A204.1 (cell line): ENCODE measurements around the gene TRPM3.
"Not testable (repeated sequence)": the region's sequence is repeated elsewhere in the genome, so short reads cannot be mapped to it uniquely, and the experiment has no call there.

Experiments used
- FAIRE-seq: peaks from 2 replicates; lab custom pipeline; 2012; peaks lifted over from hg19 to GRCh38; lab: Jason Lieb, UNC

The TRPM3 gene

DNA sequence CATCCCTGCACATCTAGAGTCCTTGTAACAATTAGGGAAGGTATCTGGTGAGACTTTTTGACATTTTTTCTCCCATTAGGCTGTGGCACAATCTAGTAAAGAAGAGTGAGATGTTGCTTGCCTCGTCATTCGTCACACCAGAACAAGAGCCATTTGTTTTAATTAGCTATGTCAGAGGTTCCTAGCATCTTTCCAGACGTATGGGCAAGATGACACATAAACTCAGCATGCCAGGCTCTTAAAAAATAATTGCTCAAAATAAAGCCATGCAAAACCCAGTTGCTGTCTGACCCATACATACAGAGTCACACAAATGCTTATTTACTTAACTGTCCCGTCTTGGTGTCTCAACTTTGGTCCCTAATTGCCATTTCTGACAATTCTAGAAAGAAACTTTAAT lies 125.9 kb downstream of the TRPM3 start:
- FAIRE-seq = no peak

DNA sequence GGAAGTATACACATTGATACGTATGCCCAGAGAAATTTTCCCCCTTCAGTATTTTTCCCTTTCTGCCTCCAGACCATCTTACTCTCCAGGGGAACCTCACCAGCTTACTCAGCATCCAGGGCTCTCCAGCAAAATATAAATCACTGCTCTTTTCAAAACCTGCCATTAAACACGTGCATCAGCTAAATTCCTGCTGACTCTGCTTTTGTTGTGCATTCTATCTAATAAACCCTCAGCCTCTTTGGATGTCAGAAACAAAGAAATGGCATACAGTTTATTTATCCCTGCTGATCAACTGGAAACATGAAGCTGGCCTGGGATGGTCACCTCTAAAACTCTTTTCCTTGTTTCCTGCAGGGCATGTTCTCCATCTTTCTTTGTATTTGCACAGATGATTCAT lies 126.8 kb downstream of the TRPM3 start:
- FAIRE-seq = no peak

DNA sequence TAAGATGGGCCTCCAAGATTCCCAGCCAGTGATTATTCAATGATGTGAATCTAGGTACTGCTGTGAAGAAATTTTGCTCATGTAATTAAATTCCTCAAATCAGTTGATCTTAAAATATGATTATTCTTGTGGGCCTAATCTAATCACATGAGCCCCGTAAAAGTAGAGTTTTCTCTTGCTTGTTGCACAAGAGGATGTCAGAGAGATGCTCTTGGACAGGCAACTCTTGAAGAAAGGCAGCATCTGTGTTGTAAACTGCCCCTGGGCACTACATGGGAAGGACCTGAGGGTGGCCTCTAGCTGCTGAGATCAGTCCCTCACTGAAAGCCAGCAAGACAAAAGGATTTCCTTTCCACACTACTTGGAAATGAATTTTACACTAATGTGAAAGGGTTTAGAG lies 132.9 kb downstream of the TRPM3 start:
- no peak for FAIRE-seq

GRCh38 chr9:70987986-70988385 lies 133.4 kb downstream of the TRPM3 start:
- no peak for FAIRE-seq

GRCh38 chr9:70986984-70987383 lies 134.4 kb downstream of the TRPM3 start:
- FAIRE-seq = no peak

- FAIRE-seq = no peak
Observed at GRCh38 chr9:70983723-70984295, 137.6 kb downstream of the TRPM3 start.

DNA sequence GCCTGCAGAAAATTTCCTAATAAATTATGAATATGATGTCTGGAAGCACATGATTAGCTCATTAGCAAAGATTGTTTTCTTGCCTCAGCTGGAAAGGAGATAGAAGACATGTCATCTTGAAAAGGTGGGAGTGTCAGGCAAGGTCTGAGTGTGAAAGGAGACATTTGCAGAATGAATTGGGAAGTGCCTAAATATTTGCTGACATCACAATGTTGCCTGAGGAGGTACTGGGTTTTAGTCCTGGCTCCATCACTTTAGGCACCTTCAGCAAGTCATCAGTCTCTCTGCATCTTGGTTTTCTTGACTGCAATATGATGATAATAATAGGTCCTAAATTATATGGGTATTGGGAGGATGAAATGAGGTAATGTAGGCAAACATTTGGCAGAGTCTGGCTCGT lies 140.1 kb downstream of the TRPM3 start:
- no peak for FAIRE-seq

DNA sequence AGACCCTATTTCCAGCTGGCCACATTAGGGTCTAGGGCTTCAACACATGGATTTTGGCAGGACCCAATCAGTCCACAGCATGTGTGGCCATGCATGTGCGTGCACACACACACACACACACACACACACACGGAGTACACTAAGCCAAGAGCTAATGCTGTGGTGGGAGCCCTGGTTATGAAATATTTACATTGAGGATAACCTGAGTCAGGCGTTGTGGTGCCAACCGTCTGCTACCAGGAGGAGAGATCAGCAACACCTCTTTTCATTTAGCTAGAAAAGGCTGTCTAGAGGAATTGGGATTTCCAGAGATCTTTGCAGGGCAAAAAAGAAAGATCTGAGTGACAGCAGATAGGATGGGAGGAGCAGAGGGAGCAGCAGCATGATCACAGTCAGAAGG lies 141.5 kb downstream of the TRPM3 start:
- FAIRE-seq = no peak

- FAIRE-seq = no peak
Observed at GRCh38 chr9:70978085-70978484, 143.3 kb downstream of the TRPM3 start.

- FAIRE-seq = no peak
Observed at GRCh38 chr9:70975821-70976220, 145.6 kb downstream of the TRPM3 start.

DNA sequence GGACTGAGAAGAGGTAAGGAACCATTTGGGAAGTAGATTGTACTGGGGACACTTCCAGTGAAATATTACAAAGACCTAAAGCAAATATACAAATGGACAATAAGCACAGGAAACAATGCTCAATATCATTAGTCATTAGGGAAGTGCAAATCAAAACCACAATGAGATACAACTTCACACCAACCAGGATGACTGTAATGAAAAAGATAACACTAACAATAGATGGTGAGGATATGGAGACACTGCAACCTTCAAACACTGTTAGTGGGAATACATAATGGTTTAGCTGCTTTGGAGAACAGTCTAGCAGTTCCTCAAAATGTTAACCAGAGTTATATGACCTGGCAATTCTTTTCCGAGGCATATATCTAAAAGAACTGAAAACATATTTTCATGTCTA lies 149.7 kb downstream of the TRPM3 start:
- no peak for FAIRE-seq

DNA sequence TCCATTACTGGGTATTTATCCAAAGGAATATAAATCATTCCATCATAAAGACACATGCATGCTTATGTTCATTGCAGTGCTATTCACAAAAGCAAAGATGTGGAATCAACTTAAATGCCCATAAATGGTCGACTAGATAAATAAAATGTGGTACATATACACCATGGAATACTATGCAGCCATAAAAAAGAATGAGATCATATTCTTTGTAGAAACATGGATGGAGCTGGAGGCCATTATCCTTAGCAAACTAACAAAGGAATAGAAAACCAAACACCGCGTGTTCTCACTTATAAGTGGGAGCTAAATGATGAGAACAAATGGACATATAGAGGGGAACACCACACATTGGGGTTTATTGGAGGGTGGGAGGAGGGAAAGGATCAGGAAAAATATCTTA lies 155.0 kb downstream of the TRPM3 start:
- not testable (repeated sequence) for FAIRE-seq

- FAIRE-seq = no peak
Observed at GRCh38 chr9:70964861-70965260, 156.6 kb downstream of the TRPM3 start.

DNA sequence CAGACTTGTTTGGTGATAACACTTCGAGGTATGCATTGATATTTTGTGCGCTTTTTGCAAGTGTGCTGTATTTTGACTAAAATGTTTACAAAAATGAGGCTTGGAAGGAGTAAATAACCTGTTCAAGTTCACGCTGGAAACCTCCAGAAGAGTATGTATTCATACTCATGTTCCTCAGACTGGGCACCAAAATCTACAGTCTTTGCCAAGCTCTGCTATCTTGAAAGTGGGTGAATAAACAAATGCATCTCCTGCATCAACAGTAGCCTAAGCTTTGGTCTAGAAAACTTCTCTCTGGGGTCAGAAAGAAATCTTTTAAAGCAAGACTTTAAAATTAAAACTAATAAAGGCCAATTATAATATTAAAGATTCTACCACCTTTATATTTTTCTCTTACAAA lies 157.9 kb downstream of the TRPM3 start:
- FAIRE-seq = no peak

DNA sequence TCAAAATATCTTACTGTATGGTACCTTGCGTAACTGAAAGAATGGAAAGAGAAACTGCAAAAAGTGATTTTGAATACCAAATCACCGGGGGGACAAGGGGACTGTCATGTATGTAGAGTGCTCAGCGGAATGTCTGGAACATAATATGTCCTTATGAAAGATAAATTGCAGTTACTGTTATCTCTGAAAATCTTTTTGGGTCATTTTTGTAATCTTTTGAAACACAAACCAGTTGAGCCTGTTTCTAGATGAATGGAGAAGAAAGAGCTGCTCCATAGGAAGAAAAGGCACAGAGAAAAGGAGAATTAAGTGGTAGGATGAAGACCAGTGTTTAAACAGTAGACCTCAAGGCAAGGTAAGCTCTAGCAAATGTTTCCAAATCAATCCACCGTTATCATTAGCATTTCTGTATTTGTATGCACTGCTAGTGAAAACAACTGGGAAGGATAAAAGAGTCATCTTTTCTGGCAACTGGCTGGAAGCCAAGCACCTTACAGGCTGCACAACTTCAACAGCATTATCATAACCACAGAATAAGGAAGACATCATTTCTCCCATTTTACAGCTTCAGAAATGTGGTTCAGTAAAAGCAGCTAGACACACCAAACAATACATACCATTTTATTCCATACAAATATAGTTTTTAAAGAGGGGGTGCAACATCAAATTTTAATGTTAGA lies 158.5 kb downstream of the TRPM3 start:
- no peak for FAIRE-seq

DNA sequence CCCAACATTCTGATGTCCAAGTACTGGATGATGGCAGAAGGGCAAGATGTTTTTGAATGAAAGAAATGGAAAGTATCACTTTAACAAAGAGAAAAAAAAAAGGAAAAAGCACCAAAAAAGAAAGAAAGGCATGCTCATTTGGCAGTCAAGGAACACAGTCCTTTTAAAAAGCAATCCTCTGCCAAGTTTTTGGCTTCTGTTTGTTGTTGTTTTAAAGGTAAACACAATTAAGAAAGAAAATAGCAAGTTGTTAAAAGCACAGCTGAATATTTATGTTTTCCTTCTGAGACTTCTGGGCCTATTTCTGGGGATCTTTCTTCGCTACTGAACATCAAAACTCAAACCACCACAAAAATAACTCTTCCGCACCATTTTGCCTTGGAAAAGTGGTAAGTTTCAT lies 162.1 kb downstream of the TRPM3 start:
- FAIRE-seq = no peak

GRCh38 chr9:70954596-70955143 lies 166.8 kb downstream of the TRPM3 start:
- FAIRE-seq = no peak

DNA sequence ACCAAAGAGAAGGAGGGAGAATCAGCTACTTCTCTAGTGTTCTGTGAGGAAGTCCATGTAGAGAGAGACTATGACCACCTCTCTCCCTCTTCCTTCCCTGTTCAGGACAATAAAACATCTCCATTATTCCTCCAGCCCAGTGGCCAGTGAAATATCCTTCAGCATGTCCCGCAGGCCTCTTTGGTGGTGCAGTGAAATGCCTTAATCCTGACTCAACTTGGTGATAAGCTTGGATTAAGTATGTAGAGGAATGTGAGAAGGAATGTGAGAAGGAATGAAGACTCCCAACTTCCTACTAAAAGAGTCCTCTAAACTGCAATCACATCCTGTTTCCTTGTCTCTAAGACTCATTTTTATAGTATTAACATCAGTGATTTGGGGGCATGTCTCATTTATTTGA lies 167.3 kb downstream of the TRPM3 start:
- no peak for FAIRE-seq

DNA sequence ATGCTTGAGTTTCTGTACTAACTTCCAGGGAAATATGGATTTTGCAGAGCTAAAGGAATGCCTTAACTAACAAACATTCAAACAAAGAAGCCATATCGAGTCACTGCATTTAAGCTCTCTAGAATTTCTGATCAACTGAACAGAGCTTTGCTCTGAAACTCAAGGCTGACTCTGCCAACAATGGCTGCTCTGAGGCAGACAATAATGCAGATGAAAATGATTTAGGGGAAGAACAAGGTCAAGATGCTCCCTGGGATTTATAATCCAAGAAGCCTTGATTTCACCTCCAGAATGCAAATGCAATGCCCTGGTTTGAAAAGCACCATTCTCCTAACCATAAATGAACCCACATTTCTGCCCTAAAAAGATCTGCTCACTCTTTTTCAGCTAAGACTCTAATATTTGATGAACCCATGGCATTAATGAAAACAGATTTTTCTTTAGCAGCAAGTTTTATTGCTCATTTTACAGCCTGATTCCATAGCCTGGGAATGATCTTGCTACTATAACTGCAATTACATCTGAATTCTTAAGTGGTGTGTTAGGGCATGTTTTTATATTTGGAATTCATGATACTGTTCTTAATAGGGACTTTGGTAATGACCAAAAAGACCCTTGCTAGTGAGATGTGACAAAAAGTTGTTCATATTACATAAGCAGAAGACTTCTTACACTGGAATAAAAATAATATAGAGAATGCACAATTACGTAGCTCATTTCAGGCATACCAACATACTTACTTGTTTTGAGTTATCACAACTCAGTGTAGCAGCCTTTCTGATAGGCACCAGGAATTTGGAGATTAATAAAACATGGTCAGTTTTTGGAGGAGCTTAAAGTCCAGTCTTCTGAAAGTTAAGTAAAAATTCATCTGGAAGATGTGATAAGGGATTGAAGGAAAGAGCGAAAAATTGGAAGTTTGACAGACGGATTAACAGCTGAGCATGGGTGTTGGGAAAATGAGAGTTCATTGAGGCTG lies 169.4 kb downstream of the TRPM3 start:
- no peak for FAIRE-seq

DNA sequence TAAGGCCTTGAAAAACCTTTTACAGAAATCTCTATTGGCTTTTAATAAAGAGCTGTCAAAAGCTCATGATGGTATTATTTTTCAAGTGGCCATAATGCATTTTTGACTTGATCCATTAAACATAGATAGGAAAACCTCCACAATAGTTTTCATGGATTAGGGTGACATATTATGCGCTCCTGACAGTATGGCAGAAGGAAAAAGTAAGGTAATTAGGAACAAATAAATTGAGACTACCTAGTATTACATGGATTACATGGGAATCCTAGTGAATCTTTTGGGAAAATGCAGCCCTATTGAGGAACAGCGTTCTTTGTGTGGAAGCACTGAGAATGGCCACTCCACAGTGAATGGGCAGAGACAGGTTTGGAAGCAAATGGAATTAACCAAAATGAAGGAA lies 171.2 kb downstream of the TRPM3 start:
- no peak for FAIRE-seq

- no peak for FAIRE-seq
Observed at GRCh38 chr9:70949239-70949638, 172.2 kb downstream of the TRPM3 start.

- FAIRE-seq = no peak
Observed at GRCh38 chr9:70948744-70949143, 172.7 kb downstream of the TRPM3 start.

DNA sequence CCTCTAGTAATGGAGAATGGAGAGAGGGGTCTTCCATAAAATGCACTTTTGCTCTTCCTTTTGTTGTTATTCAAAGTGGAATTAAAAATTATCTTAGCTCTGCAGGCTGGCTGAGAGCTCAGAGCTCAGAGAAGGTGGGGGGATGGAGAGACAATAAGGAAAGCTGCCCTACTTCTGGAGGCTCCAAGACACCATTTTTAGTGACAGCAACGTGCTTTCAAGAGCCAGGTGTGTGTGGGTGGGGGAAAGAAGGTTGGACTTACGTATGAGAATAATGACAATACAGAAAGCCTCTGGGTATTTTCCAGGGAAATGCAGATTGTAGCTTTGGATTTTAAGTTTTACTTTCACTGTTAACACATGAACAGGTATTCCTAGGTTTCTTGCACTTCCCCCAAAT lies 173.9 kb downstream of the TRPM3 start:
- FAIRE-seq = no peak
